NCI-H2196 (cell line): ENCODE data around the gene MAML2.

ENCODE experiments used
- DNase-seq: peaks from one replicate; lab custom pipeline; 2025; ENCODE audit not compliant: unreplicated experiment; lab: John Stamatoyannopoulos, UW

The MAML2 gene

DNA sequence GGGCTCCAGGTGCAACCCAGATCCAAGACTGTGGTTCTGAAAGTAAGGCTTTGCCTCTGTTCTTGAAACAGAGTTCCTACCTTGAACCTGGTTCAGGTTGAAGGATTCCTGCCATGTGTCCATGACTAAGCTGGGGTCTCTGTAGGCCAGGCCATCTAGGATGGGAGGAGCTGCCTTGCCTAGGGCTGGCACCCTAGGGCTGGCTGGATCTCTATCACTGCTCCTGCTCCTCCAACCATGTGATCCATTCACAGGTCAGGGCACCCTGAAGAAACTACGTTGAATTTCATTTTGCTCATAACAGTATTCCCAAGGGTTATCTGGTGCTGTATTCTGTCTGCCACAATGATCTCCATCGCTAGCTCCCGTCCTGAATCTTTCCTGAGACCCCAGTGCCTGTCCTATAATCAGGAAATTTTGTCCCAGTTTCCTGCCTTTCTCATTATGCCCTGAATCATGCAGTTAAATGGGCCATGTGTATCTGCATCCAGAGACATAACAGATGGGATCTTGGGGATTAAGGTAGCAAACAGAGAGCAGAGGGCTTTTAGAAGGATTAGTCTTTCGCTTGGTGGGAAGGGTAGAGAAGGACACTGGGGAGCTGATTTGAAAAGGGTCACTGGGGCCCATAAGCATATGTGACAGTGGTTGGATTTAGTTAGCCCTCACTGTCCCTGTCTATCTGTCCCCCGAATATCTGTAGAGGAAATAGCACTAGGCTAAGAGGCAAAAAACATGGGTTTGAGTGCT is 320.9 kb downstream of the MAML2 start:
- no peak for DNase-seq

DNA sequence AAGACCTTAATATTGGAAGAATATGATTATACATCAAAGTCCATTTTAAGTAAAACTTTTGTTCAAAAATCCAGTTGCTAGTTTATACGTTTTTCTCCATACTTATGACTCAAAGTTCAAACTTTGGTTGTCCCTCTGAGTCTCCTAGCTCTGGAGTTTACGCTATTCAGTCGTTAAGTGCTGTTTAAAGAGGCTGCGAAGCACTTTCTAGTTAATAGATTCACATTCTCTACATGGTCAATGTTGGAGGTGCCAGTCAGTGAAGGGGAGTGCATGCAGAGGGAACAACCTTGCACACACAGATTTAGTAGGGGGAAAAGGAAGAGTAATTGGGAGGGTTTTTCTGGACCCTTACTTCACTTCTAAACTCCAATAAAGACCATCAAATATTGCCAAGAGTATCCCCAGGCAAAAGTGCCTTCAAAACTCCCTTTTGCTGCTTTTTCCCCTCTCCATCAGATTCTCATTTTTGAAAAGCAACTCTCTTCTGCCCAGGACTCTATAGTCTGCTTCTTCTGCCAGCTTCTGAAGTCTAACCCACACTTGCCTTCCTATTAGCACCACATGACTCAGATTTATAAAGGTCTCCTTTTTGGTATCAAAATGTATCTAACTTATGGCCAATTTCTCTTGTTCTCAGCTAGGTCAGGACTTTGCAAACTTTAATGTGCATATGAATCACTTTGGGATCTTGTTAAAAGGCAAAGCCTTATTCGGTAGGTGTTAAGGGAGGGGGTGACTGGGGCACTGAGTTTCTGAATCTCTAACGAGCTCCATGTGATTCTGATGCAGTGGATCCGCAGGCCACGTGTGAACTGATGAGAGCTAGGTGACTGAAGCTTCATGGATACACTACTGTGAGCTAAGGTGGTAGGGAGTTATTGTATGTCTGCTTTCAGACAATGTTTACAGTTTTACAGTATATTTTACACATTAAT is 322.9 kb downstream of the MAML2 start:
- no peak for DNase-seq

DNA sequence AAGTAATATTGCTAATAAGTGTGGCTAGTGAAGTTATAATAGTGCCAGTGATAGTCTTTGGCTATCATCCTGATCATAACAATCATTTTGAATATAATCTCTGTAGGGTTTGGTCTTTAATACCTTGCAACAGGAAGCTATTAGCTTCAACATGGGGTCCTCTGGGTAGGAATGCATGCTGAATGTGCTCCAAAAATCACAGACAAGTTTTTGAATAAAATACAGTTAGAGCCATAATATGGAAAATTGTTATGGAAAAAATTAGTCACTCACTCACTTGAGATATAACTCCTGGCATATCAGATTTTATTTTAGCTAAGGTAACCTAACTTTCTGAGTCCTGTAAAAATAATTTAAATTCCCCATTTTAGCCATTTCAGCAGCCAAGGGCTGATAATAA is 323.7 kb downstream of the MAML2 start:
- DNase-seq = no peak

DNA sequence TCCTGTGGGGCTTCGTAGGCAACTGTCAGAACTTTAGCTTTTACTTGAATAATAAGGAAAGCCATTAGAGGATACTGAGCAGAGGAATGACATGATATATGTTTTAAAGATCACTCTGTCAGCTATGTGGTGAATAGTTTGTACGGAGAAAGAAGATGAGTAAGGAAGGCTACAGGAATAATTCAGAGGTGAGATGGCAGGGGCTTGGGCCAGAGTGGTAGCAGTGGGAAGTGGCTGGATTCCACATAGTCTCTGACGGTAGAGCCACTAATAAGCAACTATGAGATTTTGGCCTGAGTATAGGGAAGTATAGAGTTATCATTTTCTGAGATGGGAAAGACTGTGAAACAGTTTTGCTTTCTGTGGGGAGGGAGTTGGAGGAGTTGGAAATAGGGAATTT is 325.1 kb downstream of the MAML2 start:
- DNase-seq = no peak

DNA sequence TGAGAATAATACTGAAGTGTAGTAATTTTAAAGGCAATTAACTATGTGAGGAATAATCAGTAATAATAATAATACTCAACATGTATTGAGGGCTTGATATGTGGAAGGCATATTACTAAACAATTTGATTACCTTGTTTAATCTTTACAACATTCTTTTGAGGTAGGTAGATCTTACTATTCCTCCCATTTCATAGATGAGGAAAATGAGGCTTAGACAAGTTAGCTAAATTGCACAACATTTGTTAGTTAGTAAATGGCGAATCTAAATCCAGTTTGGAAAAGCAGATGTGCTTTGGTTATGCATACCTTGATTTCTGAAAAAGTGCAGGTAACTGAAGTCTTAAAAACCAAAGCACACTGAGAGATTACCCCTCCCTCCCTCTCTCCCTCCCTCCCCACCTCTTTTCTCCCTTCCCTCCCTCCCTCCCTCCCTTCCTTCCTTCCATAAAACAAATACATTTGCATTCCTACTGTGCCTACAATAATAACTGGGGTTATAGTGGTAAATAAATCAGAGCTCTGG is 326.0 kb downstream of the MAML2 start:
- no peak for DNase-seq

DNA sequence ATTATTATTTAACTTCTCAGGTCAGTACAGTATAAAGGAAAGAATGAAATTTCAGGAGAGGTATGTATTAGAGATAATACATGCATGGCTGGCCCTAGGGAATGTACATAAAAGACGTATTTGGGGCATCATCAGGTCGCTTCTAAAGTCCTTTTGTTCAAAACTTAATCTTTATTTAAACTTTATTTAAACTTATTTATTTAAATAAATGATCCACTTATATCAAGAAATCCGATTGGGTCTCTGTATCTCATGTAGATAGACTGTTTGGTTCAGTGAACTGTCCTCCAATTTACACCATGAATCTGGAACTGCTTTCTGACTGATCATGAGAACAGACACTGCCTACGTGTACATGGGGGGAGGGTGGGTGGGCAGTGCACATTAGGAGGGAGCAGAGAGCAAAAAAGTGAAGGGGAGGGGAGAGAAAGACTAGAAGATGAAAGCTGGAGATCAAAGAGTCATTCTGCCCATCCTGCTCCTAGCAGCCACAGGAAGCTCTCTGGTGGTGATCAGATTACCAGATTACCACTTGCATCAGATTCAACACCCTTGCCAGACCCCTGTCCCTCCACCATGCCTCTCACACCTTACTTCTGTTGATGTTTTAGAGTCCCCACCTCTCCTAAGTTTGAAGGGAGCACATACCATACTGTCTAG is 327.0 kb downstream of the MAML2 start:
- DNase-seq = no peak

DNA sequence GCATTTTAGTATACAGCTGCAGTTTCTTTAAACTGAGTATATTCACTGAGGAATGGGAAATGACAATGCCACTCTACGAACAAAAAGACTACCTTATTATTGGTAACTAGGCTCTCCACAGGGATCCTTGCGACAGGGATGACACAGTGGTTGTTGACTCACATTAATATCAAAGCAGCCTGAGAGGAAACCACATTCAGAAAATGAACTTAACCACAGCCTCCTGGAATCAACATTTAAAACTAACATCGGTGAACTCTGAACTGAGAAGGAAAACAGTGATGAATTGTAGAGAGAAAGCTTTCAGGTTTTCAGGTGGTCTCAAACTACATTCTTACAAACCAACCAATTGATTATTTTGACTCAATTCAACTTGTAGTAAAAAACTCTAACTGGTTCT is 328.8 kb downstream of the MAML2 start:
- DNase-seq = no peak

DNA sequence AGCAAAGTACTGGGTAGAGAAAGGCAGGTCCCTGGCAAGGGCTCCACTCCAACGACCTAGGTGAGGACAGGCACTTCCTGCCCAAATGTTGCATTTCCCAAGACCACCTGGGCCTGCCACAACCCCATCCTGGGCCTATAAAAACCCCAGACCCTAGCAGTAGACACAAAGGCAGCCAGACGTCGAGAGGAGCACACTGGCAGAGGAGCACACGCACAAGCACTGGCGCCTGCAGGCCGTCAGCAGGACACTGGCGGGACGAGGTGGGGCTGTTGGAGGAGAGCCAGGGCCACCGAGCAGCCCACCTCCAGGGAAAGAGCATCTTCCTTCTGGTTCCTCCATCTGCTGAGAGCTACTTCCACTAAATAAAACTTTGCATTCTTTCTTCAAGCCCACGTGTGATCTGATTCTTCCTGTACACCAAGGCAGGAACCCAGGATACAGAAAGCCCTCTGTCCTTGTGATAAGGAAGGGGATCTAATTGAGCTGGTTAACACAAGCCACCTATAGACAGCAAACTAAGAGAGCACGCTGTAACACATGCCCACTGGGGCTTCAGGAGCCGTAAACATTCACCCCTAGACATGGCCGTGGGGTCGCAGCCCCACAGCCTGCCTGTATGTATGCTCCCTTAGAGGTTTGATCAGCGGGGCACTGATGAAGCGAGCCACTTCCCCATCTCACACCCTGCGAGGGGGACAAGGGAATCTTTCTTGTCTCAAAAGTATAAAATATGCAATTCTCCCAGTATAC is 329.4 kb downstream of the MAML2 start:
- DNase-seq = no peak

DNA sequence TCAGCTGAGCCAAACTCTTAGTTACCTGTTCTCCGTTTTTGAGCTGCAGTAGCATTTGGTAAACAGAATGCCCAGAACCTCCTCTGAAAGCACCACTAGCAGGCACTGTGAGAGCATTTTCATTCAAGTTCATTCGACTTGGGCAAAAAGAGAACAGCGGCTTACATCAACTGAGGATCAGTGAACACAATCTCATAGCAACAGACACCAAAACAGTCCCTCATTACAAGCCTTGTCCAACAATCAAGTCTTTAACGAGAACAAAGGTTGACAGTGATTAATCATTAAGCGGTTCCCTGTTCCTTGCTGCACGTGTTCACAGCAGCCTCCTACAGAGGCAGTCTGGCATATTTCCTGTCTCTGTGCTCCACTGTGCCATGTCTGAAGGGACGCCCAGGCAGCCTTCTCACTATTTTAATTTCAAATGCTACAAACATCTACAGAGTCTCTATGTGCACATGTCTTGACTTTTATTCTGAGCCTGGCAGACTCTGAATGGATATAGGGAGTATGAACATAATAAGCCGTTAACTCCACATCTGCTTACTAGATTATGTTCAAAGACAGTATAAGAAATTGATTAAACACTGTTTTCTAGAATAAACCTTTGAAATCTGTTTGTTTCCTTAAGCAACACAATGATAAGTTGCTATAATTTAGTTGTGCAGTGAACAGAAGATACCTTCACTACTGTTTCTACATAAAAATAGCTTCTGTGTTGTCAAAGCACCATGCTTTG is 330.7 kb downstream of the MAML2 start:
- DNase-seq = no peak

DNA sequence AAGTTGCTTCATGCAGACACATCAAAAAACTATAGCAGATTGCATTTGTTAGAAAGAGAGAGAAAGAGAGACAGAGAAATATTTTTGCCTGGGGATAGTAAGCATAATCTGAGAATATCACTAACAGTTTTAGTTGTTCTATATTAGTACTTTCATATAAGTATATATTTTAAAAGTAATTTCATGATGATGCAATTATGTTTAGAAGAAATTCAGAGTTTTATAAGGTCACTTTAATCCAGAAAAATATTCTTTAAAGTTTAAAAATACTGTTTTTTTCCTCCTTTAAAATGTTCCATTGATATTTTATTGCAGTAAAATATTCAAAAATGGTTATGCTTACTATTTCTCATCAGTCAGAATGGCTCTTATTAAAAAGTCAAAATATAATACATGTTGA is 332.3 kb downstream of the MAML2 start:
- no peak for DNase-seq

DNA sequence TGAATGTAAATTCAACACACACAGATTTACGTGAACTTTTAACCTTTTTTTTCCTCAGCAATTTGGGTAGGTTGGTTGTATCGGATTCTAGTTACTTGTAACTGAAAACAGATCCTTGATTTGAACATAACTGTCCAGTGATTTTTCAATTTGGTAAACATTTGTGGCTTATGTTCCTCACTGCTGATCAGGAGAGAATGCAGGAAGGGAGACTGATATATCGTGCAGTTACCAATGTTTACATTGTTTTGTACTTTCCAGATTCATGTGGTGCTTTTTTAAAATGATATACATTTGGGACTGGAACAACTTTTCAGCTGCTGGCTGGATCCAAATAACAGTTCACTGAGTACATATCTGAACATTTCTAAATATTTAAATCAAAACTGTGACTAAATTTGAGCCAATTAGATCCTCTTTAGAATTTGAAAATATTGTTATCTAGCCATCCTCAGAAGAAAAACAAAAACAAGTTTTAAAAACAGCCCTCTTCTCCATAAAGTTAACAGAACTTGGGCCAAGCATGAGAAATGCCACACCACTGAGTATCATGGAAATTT is 334.8 kb downstream of the MAML2 start:
- no peak for DNase-seq

DNA sequence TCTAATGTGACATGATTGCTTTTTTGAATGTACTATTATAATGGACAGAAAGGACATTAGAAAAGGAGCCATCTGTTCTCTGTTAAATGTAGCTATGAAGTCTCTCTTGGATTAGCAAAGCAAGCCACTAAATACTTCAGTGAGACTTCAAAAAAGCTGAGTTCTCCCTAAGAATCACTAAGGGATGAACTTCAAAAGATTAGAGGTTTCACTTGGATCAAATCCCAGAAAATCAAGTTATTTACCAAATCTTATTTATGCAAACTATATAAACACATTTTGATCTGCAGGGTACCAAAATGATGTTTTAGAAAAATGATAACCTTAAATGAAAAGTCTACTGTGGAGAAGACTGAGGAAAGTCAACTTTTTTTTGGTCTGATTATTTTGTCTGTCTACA is 337.0 kb downstream of the MAML2 start:
- DNase-seq = no peak

DNA sequence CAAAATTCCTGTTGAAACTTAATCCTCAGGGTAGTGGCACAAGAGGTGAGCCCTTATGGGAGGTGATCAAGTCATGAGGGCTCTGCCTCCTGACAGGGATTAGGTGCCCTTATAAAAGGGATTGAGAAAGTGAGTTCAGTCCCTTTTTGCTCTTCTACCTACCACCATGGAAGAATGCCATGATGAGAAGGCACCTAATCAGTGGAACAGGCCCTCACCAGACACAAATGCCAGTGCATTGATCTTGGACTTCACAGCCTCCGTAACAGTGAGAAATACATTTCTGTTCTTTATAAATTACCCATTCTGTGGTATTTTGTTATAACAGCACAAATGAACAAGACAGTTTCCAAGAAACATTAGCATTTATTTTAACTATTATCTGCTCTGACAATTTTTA is 338.1 kb downstream of the MAML2 start:
- DNase-seq = no peak

DNA sequence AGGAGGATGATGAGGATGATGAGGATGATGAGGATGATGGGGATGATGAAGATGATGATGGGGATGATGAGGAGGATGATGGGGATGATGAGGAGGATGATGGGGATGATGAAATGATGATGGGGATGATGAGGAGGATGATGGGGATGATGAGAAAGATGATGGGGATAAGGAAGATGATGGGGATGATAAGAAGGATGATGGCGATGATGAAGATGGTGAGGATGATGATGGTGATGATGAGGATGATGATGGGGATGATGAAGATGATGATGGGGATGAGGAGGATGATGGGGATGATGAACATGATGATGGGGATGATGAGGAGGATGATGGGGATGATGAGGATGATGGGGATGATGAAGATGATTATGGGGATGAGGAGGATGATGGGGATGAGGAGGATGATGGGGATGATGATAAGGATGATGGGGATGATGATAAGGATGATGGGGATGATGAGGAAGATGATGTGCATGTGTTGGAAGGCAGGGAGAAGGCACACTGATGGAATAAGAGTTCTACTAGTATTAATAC is 340.2 kb downstream of the MAML2 start:
- DNase-seq = no peak

DNA sequence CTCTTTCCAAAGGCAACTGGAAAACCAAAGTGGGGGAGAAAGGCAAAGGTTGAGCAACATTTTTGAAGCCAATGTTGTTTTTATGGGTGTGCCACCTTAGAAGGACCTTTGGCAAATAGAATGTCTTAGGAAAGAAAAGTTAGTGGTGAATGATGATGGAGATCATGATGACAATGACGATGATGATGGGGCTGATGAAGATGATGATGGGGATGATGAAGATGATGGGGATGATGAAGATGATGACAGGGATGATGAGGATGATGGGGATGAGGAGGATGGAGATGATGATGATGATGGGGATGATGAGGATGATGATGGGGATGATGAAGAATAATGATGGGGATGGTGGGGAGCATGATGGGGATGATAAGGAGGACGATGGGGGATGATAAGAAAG is 340.7 kb downstream of the MAML2 start:
- no peak for DNase-seq

DNA sequence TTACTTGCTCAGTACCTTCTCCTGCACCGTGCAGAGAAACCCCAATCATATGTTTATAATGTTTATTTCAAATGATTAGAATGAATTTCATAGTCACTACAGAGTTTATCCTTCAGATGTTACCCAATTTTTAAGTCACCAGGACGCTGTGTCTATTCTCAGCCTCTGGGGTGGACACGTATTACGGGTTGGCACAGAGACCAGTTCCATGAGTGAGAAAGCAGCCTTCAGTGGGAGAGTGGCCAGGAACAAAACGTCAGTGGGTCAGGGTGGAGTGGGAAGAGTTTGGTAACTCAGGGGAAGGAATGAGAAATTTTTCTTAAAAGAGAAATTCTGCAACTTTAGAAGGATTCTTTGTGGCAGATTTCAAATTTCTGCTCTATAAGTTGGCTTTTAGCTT is 342.0 kb downstream of the MAML2 start:
- no peak for DNase-seq

DNA sequence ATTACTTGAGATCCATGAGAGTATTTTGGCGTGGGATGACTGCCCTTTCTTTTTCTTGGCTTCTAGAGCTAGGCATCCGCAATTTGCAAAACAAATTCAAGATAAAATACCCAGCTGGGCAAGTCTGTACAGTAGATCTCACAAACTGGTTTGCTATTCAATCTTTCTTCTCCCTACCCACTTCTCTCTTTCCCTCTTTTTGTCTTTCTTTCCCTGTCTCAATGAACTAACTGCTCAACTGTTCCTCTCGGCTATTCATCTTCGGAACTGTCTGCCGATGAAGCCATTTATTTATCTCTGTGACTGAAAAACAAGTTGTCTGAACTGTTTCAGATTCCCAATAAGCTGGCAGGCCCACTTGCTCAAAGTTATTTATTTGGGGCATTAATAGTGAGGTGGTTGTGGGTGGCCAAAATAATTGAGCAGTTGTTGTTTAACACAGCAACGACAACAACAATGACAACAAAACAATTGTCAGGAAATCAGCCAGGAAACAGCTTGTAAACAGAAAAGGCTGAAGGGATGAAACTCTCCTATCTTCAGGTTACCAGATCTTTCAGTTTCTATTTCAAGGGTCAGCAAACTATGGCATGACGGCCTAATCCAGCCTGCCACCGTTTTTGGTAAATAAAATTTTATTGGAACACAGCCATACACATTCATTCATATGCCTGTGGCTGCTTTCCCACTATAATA is 343.1 kb downstream of the MAML2 start:
- no peak for DNase-seq

DNA sequence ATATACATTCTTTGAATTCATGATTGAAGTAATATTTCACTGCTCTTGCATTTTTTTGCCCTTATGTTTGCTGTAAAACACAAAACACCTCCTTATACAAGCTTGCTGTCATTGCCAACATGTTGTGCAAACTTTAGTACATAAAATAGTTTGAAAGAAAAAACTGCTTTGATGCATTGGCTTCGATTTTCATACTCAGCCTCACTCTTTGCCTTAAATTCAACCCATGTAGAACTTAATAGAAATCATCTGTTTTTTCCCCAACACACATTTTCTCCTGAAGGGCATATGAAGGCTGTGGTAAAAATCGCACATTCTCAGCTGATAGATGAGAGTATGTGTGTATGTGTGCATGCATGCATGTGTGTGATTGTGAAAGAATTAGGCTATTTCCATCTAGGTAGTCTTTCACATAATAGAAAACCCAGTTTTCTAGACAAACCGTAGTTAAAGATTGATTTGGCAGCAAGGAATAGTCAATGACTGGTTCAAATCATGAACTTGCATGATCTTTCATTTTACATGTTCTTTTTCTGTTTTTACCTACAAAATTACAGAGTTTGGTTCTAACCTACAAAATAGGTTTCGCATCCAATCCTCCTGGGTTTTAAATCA is 346.3 kb downstream of the MAML2 start:
- DNase-seq = no peak

DNA sequence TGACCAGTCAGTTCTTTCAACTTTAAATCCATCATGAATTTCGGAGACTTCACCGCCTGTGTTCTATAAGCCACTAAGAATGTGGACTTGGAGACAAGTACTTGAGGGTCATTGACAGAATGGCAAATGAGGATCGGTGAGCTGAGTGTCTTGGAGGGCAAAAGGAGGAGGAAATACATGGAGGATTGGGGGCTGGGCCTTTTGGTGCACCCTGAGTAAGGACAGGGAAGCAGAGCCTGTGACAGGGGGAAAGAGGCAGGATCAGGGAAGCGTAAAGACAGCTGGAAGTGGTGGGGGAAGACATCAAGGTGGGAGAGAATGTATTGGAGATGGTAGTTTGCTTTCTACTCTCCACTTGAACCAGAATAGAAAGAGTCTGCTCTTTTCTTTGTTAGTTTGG is 348.7 kb downstream of the MAML2 start:
- DNase-seq = no peak
